Measurements from ENCODE around the gene ADGRB3. TPM values are rescaled to one million over a fixed set of nuclear protein-coding genes. Genes with fewer than 3 reads are reported as not detected.

The ADGRB3 gene
- total and polyA plus RNA-seq, 10 of the 15 experiments (the other 5 are each of a cell fraction or from before 2014, with no cell fraction given), result 0.03 to 0.06 TPM; not detected in 8

- no peaks in the 10 kb centered on the region for H4K20me1 ChIP-seq (ENCODE audit: control insufficient read depth, insufficient read depth)
- no peak overlapping the region for H3K9ac ChIP-seq (ENCODE audit: control insufficient read depth, insufficient read depth, low read length)
- BruUV-seq (replicated peaks), result no TSS peak
- no peaks in the 10 kb centered on the region for H3K27me3 ChIP-seq (replicated peaks in 1 of 2; ENCODE audit: control insufficient read depth in 2 of 2, insufficient read depth in 2 of 2, low read length in 1 of 2)
- no peaks in the 10 kb centered on the region for H3K36me3 ChIP-seq (ENCODE audit: control insufficient read depth in 2 of 2, insufficient read depth in 2 of 2, low read length in 1 of 2)
- no peak overlapping the region for H2AFZ ChIP-seq (ENCODE audit: control insufficient read depth, low read depth, low read length)
- in situ Hi-C loops (cut with MboI), result no loop called here
- TF ChIP-seq NFYB (IDR thresholded peaks at IDR 0.05; ENCODE audit: insufficient read depth, low read depth, low read length) (no peak), IKZF1 (conservative IDR thresholded peaks at IDR 0.05) (no peak), CBX3 (IDR thresholded peaks at IDR 0.05; ENCODE audit: borderline replicate concordance, low read depth) (no peak), RB1 (IDR thresholded peaks at IDR 0.05; ENCODE audit: borderline replicate concordance) (no peak), GABPA (IDR thresholded peaks at IDR 0.05; ENCODE audit: low read depth) (no peak)
- H3K4me1 ChIP-seq (ENCODE audit: control insufficient read depth, insufficient read depth, low read length), result no peaks in the 10 kb centered on the region
- H3K4me2 ChIP-seq (ENCODE audit: control insufficient read depth, insufficient read depth), result no peak overlapping the region
- FAIRE-seq (peak; percentile 7), DNase-seq (ENCODE audit: low read depth, low spot score) (no peak), ATAC-seq (no peak)
- POLR2A ChIA-PET, result no interaction called here
- intact Hi-C loops (cut with micrococcal nuclease; ENCODE audit: unreplicated experiment), result no loop called here
- H3K27ac ChIP-seq (ENCODE audit: control insufficient read depth, insufficient read depth), result no peak overlapping the region
- no peaks in the 10 kb centered on the region for H3K9me3 ChIP-seq (replicated peaks; ENCODE audit: control insufficient read depth, insufficient read depth, low read length)
- CTCF ChIA-PET, result no interaction called here
- H3K4me3 ChIP-seq, result no peak overlapping the region
- H3K79me2 ChIP-seq (ENCODE audit: control insufficient read depth, insufficient read depth, low read length), result no peaks in the 10 kb centered on the region
- RAD21 ChIA-PET (ENCODE audit: unreplicated experiment), result no interaction called here
- SMC1A ChIA-PET (ENCODE audit: uncharacterized antibody, unreplicated experiment), result no interaction called here
Observed at GRCh38 chr6:69421269-69421668, 786.2 kb downstream of the ADGRB3 start.

GRCh38 chr6:69422020-69422419 is 786.9 kb downstream of the ADGRB3 start:
- RAD21 ChIA-PET (ENCODE audit: unreplicated experiment), result no interaction called here
- SMC1A ChIA-PET (ENCODE audit: uncharacterized antibody, unreplicated experiment), result no interaction called here
- POLR2A ChIA-PET, result no interaction called here
- Histone ChIP-seq H3K9me3 (replicated peaks; ENCODE audit: control insufficient read depth, insufficient read depth, low read length) (no peaks in the 10 kb centered on the region), H3K4me3 (no peak overlapping the region), H2AFZ (ENCODE audit: control insufficient read depth, low read depth, low read length) (no peak overlapping the region), H3K4me2 (ENCODE audit: control insufficient read depth, insufficient read depth) (no peak overlapping the region), H3K27ac (ENCODE audit: control insufficient read depth, insufficient read depth) (no peak overlapping the region), H3K79me2 (ENCODE audit: control insufficient read depth, insufficient read depth, low read length) (no peaks in the 10 kb centered on the region), H3K4me1 (ENCODE audit: control insufficient read depth, insufficient read depth, low read length) (no peaks in the 10 kb centered on the region), H3K27me3 (replicated peaks in 1 of 2; ENCODE audit: control insufficient read depth in 2 of 2, insufficient read depth in 2 of 2, low read length in 1 of 2) (no peaks in the 10 kb centered on the region), H3K36me3 (ENCODE audit: control insufficient read depth in 2 of 2, insufficient read depth in 2 of 2, low read length in 1 of 2) (no peaks in the 10 kb centered on the region), H4K20me1 (ENCODE audit: control insufficient read depth, insufficient read depth) (no peaks in the 10 kb centered on the region), H3K9ac (ENCODE audit: control insufficient read depth, insufficient read depth, low read length) (no peak overlapping the region)
- no peak for DNase-seq (ENCODE audit: low read depth, low spot score)
- intact Hi-C loops (cut with micrococcal nuclease; ENCODE audit: unreplicated experiment), result no loop called here
- in situ Hi-C loops (cut with MboI), result no loop called here
- CTCF ChIA-PET, result no interaction called here
- BruUV-seq (replicated peaks), result no TSS peak
- ATAC-seq, result no peak
- FAIRE-seq, result no peak
- WGBS (ENCODE audit: insufficient coverage, insufficient replicate concordance, low lambda C conversion rate, missing lambda C conversion rate), result 18% methylated on average over 1 of the region's 1 CpG
- TF ChIP-seq RAD51 (IDR thresholded peaks at IDR 0.05), result no peak
- no peak for TF ChIP-seq ESRRA (IDR thresholded peaks at IDR 0.05; ENCODE audit: low read length)
- no peak for TF ChIP-seq POLR2A (IDR thresholded peaks at IDR 0.05; ENCODE audit: low read depth, low read length)
- no peak for TF ChIP-seq SKIL (IDR thresholded peaks at IDR 0.05; ENCODE audit: low read depth, poor library complexity, severe bottlenecking)
- TF ChIP-seq ZBTB40 (IDR thresholded peaks at IDR 0.05; ENCODE audit: borderline replicate concordance), result no peak
- no peak for TF ChIP-seq CHD4 (IDR thresholded peaks at IDR 0.05)
- TF ChIP-seq CTCF (IDR thresholded peaks at IDR 0.05 in 2 of 3, conservative IDR thresholded peaks at IDR 0.05 in 1 of 3; ENCODE audit: control insufficient read depth in 2 of 3, extremely low read depth in 1 of 3, insufficient read depth in 1 of 3, low read depth in 3 of 3, low read length in 3 of 3), result no peak
